Measurements from ENCODE around the gene STX19. TPM values are rescaled to one million over a fixed set of nuclear protein-coding genes. Genes with fewer than 3 reads are reported as not detected.

The STX19 gene
- total and polyA plus RNA-seq, 2 of the 13 experiments (the other 11 are each of a cell fraction or from before 2014, with no cell fraction given): not detected

DNA sequence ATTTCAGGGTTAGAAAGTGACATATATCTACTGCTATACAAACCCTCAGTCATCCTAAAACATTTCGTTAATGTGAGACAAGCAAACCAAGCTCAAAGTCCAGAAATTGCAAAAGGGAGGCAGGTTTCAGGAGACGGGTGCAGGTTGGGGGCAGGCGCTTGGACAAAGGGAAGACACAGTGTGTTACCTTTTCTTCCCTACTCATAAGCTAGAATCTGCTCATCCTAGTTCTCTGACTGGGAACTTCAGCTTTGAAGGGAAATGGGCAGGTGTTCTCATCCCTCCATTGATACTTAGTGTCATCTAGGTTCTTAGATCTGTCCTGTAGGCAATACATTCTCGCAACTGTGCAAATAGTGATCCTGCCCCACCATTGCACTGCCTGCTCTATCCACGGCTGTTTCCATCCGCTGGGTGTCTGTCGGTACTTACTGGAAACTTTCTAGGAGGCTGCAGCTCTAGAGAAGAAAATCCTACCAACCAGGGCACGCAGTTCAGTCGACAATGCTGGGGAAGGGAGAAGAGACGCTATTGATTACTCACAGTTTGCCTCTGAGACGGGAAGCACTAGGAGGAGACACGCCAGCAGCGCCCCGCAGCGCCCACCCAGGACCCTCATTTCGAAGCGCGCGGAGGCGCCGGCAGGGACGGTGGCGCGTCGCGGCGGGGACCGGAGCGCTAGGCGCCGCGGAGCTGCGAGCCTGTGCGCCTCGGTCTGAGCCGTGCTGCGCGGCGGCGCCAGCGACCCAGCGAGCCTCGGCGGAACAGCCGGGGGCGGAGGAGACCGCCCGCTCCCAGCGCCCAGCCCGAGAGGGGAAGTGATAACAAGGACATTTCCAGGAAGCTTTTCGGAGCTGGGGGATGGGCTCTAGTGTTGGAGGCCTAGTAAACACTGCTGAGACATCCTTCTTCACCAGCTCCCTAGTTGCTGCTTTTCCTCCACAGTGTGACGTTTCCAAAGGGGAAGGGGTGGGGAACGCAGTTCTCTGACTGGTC lies 55.0 kb downstream of the STX19 start, which contains the start of gene PROS1 (continued):
- TF ChIP-seq CREM (IDR thresholded peaks at IDR 0.05) (peak; percentile 44; the same call in 1 of the 2 replicates), CREM (CRISPR knock-in tag; IDR thresholded peaks at IDR 0.05) (no peak), ZNF501 (CRISPR knock-in tag; IDR thresholded peaks at IDR 0.05) (peak; percentile 43; the same call in 1 of the 2 replicates), CENPX (CRISPR knock-in tag; IDR thresholded peaks at IDR 0.05) (no peak), NFATC3 (CRISPR knock-in tag; IDR thresholded peaks at IDR 0.05) (no peak), ZKSCAN1 (IDR thresholded peaks at IDR 0.05; ENCODE audit: low read length) (no peak), SP1 (IDR thresholded peaks at IDR 0.05) (no peak), SP1 (CRISPR knock-in tag; IDR thresholded peaks at IDR 0.05) (no peak), STAT6 (CRISPR knock-in tag; IDR thresholded peaks at IDR 0.05; ENCODE audit: borderline replicate concordance) (no peak), ZNF761 (CRISPR knock-in tag; conservative IDR thresholded peaks at IDR 0.05) (no peak), ZNF788 (CRISPR knock-in tag; IDR thresholded peaks at IDR 0.05; ENCODE audit: borderline replicate concordance) (no peak), ZNF878 (CRISPR knock-in tag; IDR thresholded peaks at IDR 0.05) (no peak), ZNF660 (CRISPR knock-in tag; IDR thresholded peaks at IDR 0.05; ENCODE audit: borderline replicate concordance, low read depth) (no peak), ZNF792 (CRISPR knock-in tag; IDR thresholded peaks at IDR 0.05) (0 out of 2 replicates have a peak, but pooled peaks have one; percentile 19)
- TF ChIP-seq, protein P1, sequence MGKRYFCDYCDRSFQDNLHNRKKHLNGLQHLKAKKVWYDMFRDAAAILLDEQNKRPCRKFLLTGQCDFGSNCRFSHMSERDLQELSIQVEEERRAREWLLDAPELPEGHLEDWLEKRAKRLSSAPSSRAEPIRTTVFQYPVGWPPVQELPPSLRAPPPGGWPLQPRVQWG (CRISPR knock-in tag; IDR thresholded peaks at IDR 0.05; ENCODE audit: borderline replicate concordance, low read depth): no peak
- TF ChIP-seq, protein P2, sequence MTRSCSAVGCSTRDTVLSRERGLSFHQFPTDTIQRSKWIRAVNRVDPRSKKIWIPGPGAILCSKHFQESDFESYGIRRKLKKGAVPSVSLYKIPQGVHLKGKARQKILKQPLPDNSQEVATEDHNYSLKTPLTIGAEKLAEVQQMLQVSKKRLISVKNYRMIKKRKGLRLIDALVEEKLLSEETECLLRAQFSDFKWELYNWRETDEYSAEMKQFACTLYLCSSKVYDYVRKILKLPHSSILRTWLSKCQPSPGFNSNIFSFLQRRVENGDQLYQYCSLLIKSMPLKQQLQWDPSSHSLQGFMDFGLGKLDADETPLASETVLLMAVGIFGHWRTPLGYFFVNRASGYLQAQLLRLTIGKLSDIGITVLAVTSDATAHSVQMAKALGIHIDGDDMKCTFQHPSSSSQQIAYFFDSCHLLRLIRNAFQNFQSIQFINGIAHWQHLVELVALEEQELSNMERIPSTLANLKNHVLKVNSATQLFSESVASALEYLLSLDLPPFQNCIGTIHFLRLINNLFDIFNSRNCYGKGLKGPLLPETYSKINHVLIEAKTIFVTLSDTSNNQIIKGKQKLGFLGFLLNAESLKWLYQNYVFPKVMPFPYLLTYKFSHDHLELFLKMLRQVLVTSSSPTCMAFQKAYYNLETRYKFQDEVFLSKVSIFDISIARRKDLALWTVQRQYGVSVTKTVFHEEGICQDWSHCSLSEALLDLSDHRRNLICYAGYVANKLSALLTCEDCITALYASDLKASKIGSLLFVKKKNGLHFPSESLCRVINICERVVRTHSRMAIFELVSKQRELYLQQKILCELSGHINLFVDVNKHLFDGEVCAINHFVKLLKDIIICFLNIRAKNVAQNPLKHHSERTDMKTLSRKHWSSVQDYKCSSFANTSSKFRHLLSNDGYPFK (CRISPR knock-in tag; IDR thresholded peaks at IDR 0.05; ENCODE audit: borderline replicate concordance): no peak
- TF ChIP-seq, protein P3, sequence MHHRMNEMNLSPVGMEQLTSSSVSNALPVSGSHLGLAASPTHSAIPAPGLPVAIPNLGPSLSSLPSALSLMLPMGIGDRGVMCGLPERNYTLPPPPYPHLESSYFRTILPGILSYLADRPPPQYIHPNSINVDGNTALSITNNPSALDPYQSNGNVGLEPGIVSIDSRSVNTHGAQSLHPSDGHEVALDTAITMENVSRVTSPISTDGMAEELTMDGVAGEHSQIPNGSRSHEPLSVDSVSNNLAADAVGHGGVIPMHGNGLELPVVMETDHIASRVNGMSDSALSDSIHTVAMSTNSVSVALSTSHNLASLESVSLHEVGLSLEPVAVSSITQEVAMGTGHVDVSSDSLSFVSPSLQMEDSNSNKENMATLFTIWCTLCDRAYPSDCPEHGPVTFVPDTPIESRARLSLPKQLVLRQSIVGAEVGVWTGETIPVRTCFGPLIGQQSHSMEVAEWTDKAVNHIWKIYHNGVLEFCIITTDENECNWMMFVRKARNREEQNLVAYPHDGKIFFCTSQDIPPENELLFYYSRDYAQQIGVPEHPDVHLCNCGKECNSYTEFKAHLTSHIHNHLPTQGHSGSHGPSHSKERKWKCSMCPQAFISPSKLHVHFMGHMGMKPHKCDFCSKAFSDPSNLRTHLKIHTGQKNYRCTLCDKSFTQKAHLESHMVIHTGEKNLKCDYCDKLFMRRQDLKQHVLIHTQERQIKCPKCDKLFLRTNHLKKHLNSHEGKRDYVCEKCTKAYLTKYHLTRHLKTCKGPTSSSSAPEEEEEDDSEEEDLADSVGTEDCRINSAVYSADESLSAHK (CRISPR knock-in tag; IDR thresholded peaks at IDR 0.05; ENCODE audit: borderline replicate concordance): no peak
- TF ChIP-seq, protein P4, sequence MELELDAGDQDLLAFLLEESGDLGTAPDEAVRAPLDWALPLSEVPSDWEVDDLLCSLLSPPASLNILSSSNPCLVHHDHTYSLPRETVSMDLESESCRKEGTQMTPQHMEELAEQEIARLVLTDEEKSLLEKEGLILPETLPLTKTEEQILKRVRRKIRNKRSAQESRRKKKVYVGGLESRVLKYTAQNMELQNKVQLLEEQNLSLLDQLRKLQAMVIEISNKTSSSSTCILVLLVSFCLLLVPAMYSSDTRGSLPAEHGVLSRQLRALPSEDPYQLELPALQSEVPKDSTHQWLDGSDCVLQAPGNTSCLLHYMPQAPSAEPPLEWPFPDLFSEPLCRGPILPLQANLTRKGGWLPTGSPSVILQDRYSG (CRISPR knock-in tag; IDR thresholded peaks at IDR 0.05): peak; percentile 27; the same call in 1 of the 2 replicates
